ENCODE data around the gene PAFAH2. TPM values are rescaled to one million over a fixed set of nuclear protein-coding genes. Genes with fewer than 3 reads are reported as not detected.

Gene PAFAH2
- total RNA-seq, 1 experiment from 2014 or later = 8.4 TPM

- H3K4me1 Mint-ChIP-seq (ENCODE audit: low read depth, unreplicated experiment) = no peaks in the 10 kb centered on the region
- no peaks in the 10 kb centered on the region for H3K27me3 Mint-ChIP-seq (ENCODE audit: unreplicated experiment)
- BruUV-seq (replicated peaks) = no TSS peak
- CTCF ChIA-PET = no interaction called here
- no peaks in the 10 kb centered on the region for H3K9me3 Mint-ChIP-seq (ENCODE audit: low read depth, unreplicated experiment)
- no peak overlapping the region for H3K27ac Mint-ChIP-seq (ENCODE audit: unreplicated experiment)
- H3K4me3 Mint-ChIP-seq (ENCODE audit: low read depth, unreplicated experiment) = no peak overlapping the region
- no peak for DNase-seq
- TF ChIP-seq CTCF (IDR thresholded peaks at IDR 0.05; ENCODE audit: unreplicated experiment) = no peak
- peaks cover 9% of the 10 kb centered on the region for H3K36me3 Mint-ChIP-seq (ENCODE audit: insufficient read depth, unreplicated experiment)
- intact Hi-C loops (cut with micrococcal nuclease; ENCODE audit: unreplicated experiment) = no loop called here
Observed at GRCh38 chr1:25973610-25974321, 24.1 kb downstream of the PAFAH2 start.

GRCh38 chr1:25971811-25972180, 26.1 kb downstream of the PAFAH2 start:
- intact Hi-C loops (cut with micrococcal nuclease; ENCODE audit: unreplicated experiment) = no loop called here
- Mint-ChIP-seq H3K27me3 (ENCODE audit: unreplicated experiment) (no peaks in the 10 kb centered on the region), H3K36me3 (ENCODE audit: insufficient read depth, unreplicated experiment) (peaks cover 9% of the 10 kb centered on the region), H3K4me1 (ENCODE audit: low read depth, unreplicated experiment) (no peaks in the 10 kb centered on the region), H3K4me3 (ENCODE audit: low read depth, unreplicated experiment) (no peak overlapping the region), H3K9me3 (ENCODE audit: low read depth, unreplicated experiment) (no peaks in the 10 kb centered on the region), H3K27ac (ENCODE audit: unreplicated experiment) (no peak overlapping the region)
- no TSS peak for BruUV-seq (replicated peaks)
- no peak for TF ChIP-seq CTCF (IDR thresholded peaks at IDR 0.05; ENCODE audit: unreplicated experiment)
- CTCF ChIA-PET = no interaction called here
- DNase-seq = no peak

GRCh38 chr1:25971066-25971810, 26.6 kb downstream of the PAFAH2 start:
- Mint-ChIP-seq H3K27ac (ENCODE audit: unreplicated experiment) (no peak overlapping the region), H3K27me3 (ENCODE audit: unreplicated experiment) (no peaks in the 10 kb centered on the region), H3K9me3 (ENCODE audit: low read depth, unreplicated experiment) (no peaks in the 10 kb centered on the region), H3K4me3 (ENCODE audit: low read depth, unreplicated experiment) (no peak overlapping the region), H3K4me1 (ENCODE audit: low read depth, unreplicated experiment) (no peaks in the 10 kb centered on the region), H3K36me3 (ENCODE audit: insufficient read depth, unreplicated experiment) (peaks cover 9% of the 10 kb centered on the region)
- no TSS peak for BruUV-seq (replicated peaks)
- TF ChIP-seq CTCF (IDR thresholded peaks at IDR 0.05; ENCODE audit: unreplicated experiment) = no peak
- intact Hi-C loops (cut with micrococcal nuclease; ENCODE audit: unreplicated experiment) = no loop called here
- no peak for DNase-seq
- CTCF ChIA-PET = no interaction called here

- CTCF ChIA-PET = no interaction called here
- H3K36me3 Mint-ChIP-seq (ENCODE audit: insufficient read depth, unreplicated experiment) = peaks cover 9% of the 10 kb centered on the region
Observed at GRCh38 chr1:25967308-25967707, 30.6 kb downstream of the PAFAH2 start.

More at GRCh38 chr1:25967308-25967707, 30.6 kb downstream of the PAFAH2 start:
- no peaks in the 10 kb centered on the region for H3K27me3 Mint-ChIP-seq (ENCODE audit: unreplicated experiment)
- no TSS peak for BruUV-seq (replicated peaks)
- no peak overlapping the region for H3K27ac Mint-ChIP-seq (ENCODE audit: unreplicated experiment)
- no peak for TF ChIP-seq CTCF (IDR thresholded peaks at IDR 0.05; ENCODE audit: unreplicated experiment)
- H3K4me1 Mint-ChIP-seq (ENCODE audit: low read depth, unreplicated experiment) = no peaks in the 10 kb centered on the region
- no peak for DNase-seq
- H3K4me3 Mint-ChIP-seq (ENCODE audit: low read depth, unreplicated experiment) = no peak overlapping the region
- H3K9me3 Mint-ChIP-seq (ENCODE audit: low read depth, unreplicated experiment) = no peaks in the 10 kb centered on the region
- intact Hi-C loops (cut with micrococcal nuclease; ENCODE audit: unreplicated experiment) = no loop called here

Data from Calu3 (cell line).